Stimulated activated CD4-positive, alpha-beta T cell treated with anti-CD3 and anti-CD28 coated beads, Interleukin-2, amount 100 ng/mL, for 4 hours (primary cell): ENCODE measurements around the gene WDR27.

ENCODE experiments used
- DNase-seq: peaks from one replicate; pipeline ENCODE4 v3.0.0-alpha.2; 2020; ENCODE audit warnings: low read depth

Gene WDR27

DNA sequence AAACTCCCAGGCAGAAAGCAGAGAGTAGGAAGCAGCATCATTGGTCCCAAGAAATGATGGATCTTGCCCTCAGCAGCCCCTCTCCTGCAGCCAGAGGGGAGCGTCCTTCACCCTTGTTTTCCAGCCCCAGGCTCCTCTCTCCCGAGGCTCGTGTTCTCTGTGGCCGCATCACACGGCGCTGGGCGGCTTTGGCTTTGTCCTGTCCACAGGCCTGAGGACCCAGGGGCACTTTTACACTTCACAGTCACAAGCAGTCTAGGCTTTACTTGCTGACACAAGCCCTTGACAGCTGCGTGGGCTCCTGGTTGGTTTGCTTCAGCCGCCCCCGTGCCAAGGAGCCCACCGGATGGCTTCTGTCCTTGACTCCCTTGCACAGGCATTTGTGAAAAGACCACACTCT, 272.8 kb downstream of the WDR27 start:
- no peak for DNase-seq

DNA sequence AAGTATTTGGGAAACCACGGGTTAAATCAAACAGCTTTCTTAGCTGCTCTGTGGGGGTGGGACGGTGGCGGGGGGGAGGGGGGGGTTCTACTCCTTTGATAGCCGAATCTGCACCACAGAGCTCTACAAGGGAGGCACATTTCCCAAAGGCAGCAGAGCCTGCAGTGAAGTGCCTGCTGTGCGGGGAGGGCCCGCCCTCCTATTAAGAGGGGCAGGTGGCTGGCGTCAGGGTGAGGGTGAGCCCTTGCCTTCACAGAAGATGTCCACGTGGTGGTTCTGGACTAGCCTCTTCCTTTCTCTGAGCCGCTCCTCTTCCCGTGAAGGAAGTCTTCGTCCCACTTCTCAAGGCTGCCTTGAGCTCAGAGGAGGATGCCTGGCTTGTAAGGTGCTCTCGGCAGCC, 273.3 kb downstream of the WDR27 start:
- DNase-seq = no peak

DNA sequence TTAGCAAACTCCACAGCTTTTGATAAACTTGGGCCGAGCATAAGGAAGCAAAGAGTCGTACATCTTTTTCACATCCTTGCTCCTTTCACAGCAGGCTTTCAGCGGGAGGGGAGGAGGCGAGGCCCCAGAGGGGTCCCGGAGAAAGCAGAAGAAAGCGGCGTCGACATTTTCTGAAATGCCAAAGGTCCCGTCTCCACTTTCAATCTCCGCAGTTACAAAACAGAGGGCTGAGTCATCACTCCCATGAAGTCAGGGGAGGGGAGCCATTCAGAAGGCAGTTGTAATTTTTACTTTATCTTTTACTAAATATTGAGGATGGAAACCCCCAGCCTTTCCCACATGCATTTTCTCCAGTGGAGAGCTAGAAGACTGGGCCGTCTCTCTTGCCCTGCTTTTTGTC, 274.0 kb downstream of the WDR27 start:
- no peak for DNase-seq

DNA sequence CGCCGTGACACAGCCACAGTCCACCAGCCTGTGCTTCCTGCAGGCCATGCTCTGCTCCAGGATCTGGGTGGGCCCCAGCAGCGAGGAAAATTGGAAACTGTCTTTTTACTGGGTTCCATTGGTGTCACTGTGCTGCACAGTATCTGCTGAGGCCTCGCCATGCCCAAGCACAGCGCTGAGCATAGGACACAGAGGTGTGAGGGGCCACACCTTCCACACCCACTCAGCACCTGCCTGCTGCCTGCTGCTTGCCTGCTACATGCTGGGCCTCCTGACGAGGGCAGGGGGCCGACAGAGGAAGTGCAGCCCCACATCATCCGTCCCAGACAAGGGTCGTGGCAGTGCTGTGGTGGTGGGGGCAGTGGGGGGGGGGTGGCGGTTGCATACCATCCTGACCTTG, 275.2 kb downstream of the WDR27 start:
- no peak for DNase-seq

DNA sequence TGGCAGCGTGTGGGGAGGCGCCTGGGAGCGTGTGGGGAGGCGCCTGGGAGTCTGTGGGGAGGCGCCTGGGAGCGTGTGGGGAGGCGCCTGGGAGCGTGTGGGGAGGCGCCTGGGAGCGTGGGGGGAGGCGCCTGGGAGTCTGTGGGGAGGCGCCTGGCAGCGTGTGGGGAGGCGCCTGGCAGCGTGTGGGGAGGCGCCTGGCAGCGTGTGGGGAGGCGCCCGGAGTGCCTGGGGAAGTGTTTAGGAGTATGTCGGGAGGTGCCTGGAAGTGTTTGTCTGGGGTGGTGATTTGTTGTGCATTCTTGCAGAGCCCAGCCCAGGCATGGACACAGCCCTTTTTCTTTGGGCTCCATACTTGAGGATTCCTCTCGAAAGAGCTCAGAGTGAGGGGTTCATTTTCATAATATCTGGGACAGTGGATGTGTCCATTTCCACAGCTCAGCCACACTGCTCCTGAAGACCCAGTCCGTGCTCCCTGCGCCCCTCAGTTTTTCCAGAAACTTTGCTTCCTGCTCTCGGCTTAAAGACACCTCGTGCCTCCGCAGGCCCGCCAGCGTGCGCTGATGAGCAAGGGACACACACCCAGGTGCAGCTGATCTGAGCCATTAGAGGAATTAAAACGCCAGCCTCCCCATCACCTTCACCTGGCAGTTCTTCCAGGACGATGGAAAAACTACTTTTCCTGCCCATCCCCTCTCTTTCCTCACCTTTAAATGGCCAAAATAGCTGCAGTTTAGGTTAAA, 276.0 kb downstream of the WDR27 start:
- DNase-seq = no peak

- no peak for DNase-seq
These were observed 277.0 kb downstream of the WDR27 start for GRCh38 chr6:169424821-169425240.

DNA sequence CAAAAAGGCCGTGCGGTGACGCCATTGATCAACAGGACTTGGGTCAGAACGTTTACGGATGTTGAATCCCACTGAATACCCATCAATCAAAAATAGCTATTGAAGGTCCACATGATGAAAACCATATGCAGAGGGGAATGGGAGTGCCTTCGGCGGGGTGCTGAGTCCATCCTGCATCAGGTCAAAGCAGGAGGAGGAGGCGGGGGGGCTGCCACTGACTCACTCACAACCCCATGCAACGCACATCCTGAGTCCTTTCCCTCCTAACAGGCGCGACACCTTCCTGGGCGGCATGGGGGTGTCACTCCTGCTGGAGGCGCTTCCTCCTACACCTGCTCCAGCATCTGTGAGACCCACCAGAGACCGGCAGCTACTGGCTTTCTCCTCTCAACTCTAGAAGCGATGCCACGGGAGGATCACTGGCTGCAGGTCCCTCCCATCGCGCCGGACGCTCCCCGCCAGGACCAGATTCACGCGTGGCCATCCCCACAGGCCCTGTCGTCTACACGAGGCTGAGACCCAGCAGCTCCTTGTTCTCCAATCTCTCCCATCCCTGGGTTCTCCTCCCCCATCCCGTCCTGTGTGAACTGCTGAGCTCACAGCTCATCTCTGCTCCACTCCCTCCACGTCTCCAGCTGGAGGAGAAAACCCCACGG, 277.6 kb downstream of the WDR27 start:
- DNase-seq = no peak

GRCh38 chr6:169421586-169422264, 280.1 kb downstream of the WDR27 start:
- DNase-seq = no peak

- no peak for DNase-seq
These were observed 280.8 kb downstream of the WDR27 start for GRCh38 chr6:169420912-169421543.

DNA sequence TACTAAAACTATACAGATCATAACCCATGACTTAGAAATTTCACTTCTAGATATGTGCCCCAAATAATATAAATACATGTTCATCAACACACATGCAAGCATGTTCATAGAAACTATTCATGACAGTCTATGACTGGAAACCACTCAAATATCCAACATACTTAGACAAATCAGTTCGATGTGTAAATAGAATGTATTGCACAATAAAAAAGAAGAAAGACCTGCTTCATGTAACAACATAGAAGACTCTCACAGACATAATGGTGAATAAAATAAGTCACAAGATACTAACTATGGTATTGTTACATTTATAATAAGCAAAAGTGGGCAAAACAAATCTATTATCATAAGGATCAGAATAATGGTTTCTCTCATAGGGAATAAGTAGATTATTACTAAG, 284.7 kb downstream of the WDR27 start:
- DNase-seq = no peak

GRCh38 chr6:169416249-169416648, 285.6 kb downstream of the WDR27 start:
- DNase-seq = no peak

- no peak for DNase-seq
These were observed 286.6 kb downstream of the WDR27 start for GRCh38 chr6:169415179-169415578.

GRCh38 chr6:169411722-169412121, 290.1 kb downstream of the WDR27 start:
- DNase-seq = no peak

GRCh38 chr6:169411296-169411695, 290.5 kb downstream of the WDR27 start:
- DNase-seq = no peak

DNA sequence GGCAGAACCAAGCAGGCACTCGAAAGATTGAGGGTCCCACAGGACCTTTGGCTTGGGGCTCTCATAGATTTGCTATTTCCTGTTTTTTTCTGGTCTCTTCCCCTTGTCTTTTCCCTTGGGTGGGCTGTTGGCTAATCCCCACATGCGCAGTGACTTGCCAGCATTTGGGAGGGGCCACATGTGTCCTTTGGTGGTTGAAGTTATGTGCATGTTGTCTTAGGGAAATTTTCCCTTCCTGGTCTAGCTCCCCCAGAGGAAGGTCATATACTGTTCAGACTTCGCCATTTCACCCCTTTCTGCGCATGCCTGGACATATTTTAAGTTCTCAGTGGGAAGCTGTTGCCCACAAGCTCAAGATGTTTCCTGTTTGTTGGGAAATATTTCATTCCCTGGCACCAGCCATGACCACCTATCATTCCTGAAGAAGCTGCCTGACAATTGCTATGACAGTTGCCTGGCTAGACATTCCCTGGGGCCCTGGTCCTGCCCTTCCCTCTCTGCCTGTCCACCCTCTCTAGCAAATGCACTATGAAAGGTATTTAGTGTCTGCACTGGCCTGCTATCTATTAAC, 292.0 kb downstream of the WDR27 start:
- no peak for DNase-seq

GRCh38 chr6:169407325-169407724, 294.5 kb downstream of the WDR27 start:
- no peak for DNase-seq
